GM12878 (cell line): Measurements from ENCODE around the gene CDKL1. TPM values are rescaled to one million over a fixed set of nuclear protein-coding genes. Genes with fewer than 3 reads are reported as not detected.

Source experiments
- microRNA-seq: library from miRNA; unstranded; fragments of <30 nt; microRNA quantifications from one replicate; pipeline ENCODE4, GENCODE V29; 2018
- polyA plus RNA-seq, 11 experiments: library from polyadenylated mRNA; depleted of rRNA in 4 of 11; unstranded in 6 of 11; stranded (reverse) in 5 of 11; fragments of >200 nt; fragmentation: Nextera tagmentation in 4 of 11; fragmentation: Illumina TruSeq in 1 of 11; extraction: Ambion mirVana in 4 of 11; extraction: Trizol in 1 of 11; gene quantifications; 1 replicate in 1 of 11; 2 replicates in 10 of 11; pipeline versions ENCODE4 v1.2.1 to v1.2.3, GENCODE V29; 2011 to 2016; ENCODE audit warnings: inconsistent platforms in 2 of 11, missing spikeins in 2 of 11, low read depth in 1 of 11
- small RNA-seq: library from RNA; depleted of rRNA; stranded (forward); fragments of <200 nt; gene quantifications from one replicate; pipeline ENCODE3, GENCODE V24; 2014
- total RNA-seq, 4 experiments: library from RNA; depleted of rRNA in 3 of 4; stranded (reverse); fragments of >200 nt in 3 of 4; fragmentation: Illumina TruSeq in 1 of 4; extraction: Trizol in 1 of 4; gene quantifications; 2 replicates each; pipeline versions ENCODE4 v1.2.1 to v1.2.3, GENCODE V29; 2013 to 2021

Gene CDKL1
- total and polyA plus RNA-seq, 10 of the 15 experiments (the other 5 are each of a cell fraction or from before 2014, with no cell fraction given): 9.0 to 19.0 (median 11.1) TPM

Small RNA genes within 50 kb of the gene (microRNA-seq; reads per million reads assigned to microRNA genes)
- gene MIR4504: 0.75 reads per million

Small RNA genes within 50 kb of the gene (small RNA-seq; reads per million reads assigned to genes)
- gene MIR4504: 0.59 reads per million, percentile 14 among the genes with 10 or more reads in this experiment

Other genes with a start within 250 kb of the CDKL1 start
- gene SOS2, start 165.3 kb downstream of the CDKL1 start, total RNA-seq (2014; rRNA removed): 8.1 and 8.9 TPM in 2 replicates
- gene SOS2, start 165.3 kb downstream of the CDKL1 start, total RNA-seq (2014; rRNA removed; fragmentation: Illumina TruSeq; extraction: Trizol): 16.8 and 17.0 TPM in 2 replicates
- gene SOS2, start 165.3 kb downstream of the CDKL1 start, total RNA-seq (2021): 12.7 and 13.3 TPM in 2 replicates
- gene SOS2, start 165.3 kb downstream of the CDKL1 start, polyA plus RNA-seq (2011; rRNA removed): 16.7 and 22.2 TPM in 2 replicates
- gene SOS2, start 165.3 kb downstream of the CDKL1 start, polyA plus RNA-seq (2014; fragmentation: Illumina TruSeq; extraction: Trizol): 14.8 and 19.5 TPM in 2 replicates
- gene SOS2, start 165.3 kb downstream of the CDKL1 start, polyA plus RNA-seq (2014; fragmentation: Nextera tagmentation; extraction: Ambion mirVana): 1 to 10 TPM; 2.9 to 4.1 TPM
- 6.0 and 8.6 TPM in 2 replicates for gene SOS2, start 165.3 kb downstream of the CDKL1 start, polyA plus RNA-seq (2014; rRNA removed)
- gene SOS2, start 165.3 kb downstream of the CDKL1 start, polyA plus RNA-seq (2016; fragmentation: Nextera tagmentation; extraction: Ambion mirVana): 1 to 10 TPM; 2.1 to 2.8 TPM
- gene L2HGDH, start 84.7 kb downstream of the CDKL1 start, total RNA-seq (2014; rRNA removed): 13.3 and 15.9 TPM in 2 replicates
- 9.7 and 10.5 TPM in 2 replicates for gene L2HGDH, start 84.7 kb downstream of the CDKL1 start, total RNA-seq (2014; rRNA removed; fragmentation: Illumina TruSeq; extraction: Trizol)
- 14.1 TPM in 2 replicates for gene L2HGDH, start 84.7 kb downstream of the CDKL1 start, total RNA-seq (2021)
- gene L2HGDH, start 84.7 kb downstream of the CDKL1 start, polyA plus RNA-seq (2011; rRNA removed): 11.7 and 12.0 TPM in 2 replicates
- 13.7 and 16.9 TPM in 2 replicates for gene L2HGDH, start 84.7 kb downstream of the CDKL1 start, polyA plus RNA-seq (2014; fragmentation: Illumina TruSeq; extraction: Trizol)
- 1 to 10 TPM; 2.6 to 3.0 TPM for gene L2HGDH, start 84.7 kb downstream of the CDKL1 start, polyA plus RNA-seq (2014; fragmentation: Nextera tagmentation; extraction: Ambion mirVana)
- gene L2HGDH, start 84.7 kb downstream of the CDKL1 start, polyA plus RNA-seq (2014; rRNA removed): 13.4 and 16.3 TPM in 2 replicates
- gene L2HGDH, start 84.7 kb downstream of the CDKL1 start, polyA plus RNA-seq (2016; fragmentation: Nextera tagmentation; extraction: Ambion mirVana): 10 to 100 TPM; 14.4 to 18.3 TPM
- gene DMAC2L, start 84.6 kb downstream of the CDKL1 start, total RNA-seq (2014; rRNA removed): 9.5 and 11.3 TPM in 2 replicates
- 11.9 TPM in 2 replicates for gene DMAC2L, start 84.6 kb downstream of the CDKL1 start, total RNA-seq (2014; rRNA removed; fragmentation: Illumina TruSeq; extraction: Trizol)
- gene DMAC2L, start 84.6 kb downstream of the CDKL1 start, total RNA-seq (2021): 21.4 and 22.5 TPM in 2 replicates
- 33.8 and 34.9 TPM in 2 replicates for gene DMAC2L, start 84.6 kb downstream of the CDKL1 start, polyA plus RNA-seq (2011; rRNA removed)
- gene DMAC2L, start 84.6 kb downstream of the CDKL1 start, polyA plus RNA-seq (2014; fragmentation: Illumina TruSeq; extraction: Trizol): 11.9 and 14.5 TPM in 2 replicates
- gene DMAC2L, start 84.6 kb downstream of the CDKL1 start, polyA plus RNA-seq (2014; fragmentation: Nextera tagmentation; extraction: Ambion mirVana): 10 to 100 TPM; 63.7 to 76.3 TPM
- gene DMAC2L, start 84.6 kb downstream of the CDKL1 start, polyA plus RNA-seq (2014; rRNA removed): 17.2 and 20.9 TPM in 2 replicates
- 10 to 100 TPM; 34.1 to 35.8 TPM for gene DMAC2L, start 84.6 kb downstream of the CDKL1 start, polyA plus RNA-seq (2016; fragmentation: Nextera tagmentation; extraction: Ambion mirVana)
- 41.3 and 47.1 TPM in 2 replicates for gene MAP4K5, start 135.7 kb upstream of the CDKL1 start, total RNA-seq (2014; rRNA removed)
- 25.6 and 27.5 TPM in 2 replicates for gene MAP4K5, start 135.7 kb upstream of the CDKL1 start, total RNA-seq (2014; rRNA removed; fragmentation: Illumina TruSeq; extraction: Trizol)
- 36.1 and 37.6 TPM in 2 replicates for gene MAP4K5, start 135.7 kb upstream of the CDKL1 start, total RNA-seq (2021)
- gene MAP4K5, start 135.7 kb upstream of the CDKL1 start, polyA plus RNA-seq (2011; rRNA removed): 16.6 and 26.1 TPM in 2 replicates
- 28.6 and 36.7 TPM in 2 replicates for gene MAP4K5, start 135.7 kb upstream of the CDKL1 start, polyA plus RNA-seq (2014; fragmentation: Illumina TruSeq; extraction: Trizol)
- 10 to 100 TPM in 1 of 2 experiments, 1 to 10 TPM in 1; 9.1 to 12.0 TPM for gene MAP4K5, start 135.7 kb upstream of the CDKL1 start, polyA plus RNA-seq (2014; fragmentation: Nextera tagmentation; extraction: Ambion mirVana)
- 31.5 and 31.7 TPM in 2 replicates for gene MAP4K5, start 135.7 kb upstream of the CDKL1 start, polyA plus RNA-seq (2014; rRNA removed)
- 10 to 100 TPM; 33.4 to 38.3 TPM for gene MAP4K5, start 135.7 kb upstream of the CDKL1 start, polyA plus RNA-seq (2016; fragmentation: Nextera tagmentation; extraction: Ambion mirVana)
- 0.11 and 0.76 TPM in 2 replicates for gene ATL1, start 163.3 kb upstream of the CDKL1 start, total RNA-seq (2014; rRNA removed)
- 0.60 and 0.72 TPM in 2 replicates for gene ATL1, start 163.3 kb upstream of the CDKL1 start, total RNA-seq (2014; rRNA removed; fragmentation: Illumina TruSeq; extraction: Trizol)
- 0.58 and 1.1 TPM in 2 replicates for gene ATL1, start 163.3 kb upstream of the CDKL1 start, total RNA-seq (2021)
- gene ATL1, start 163.3 kb upstream of the CDKL1 start, polyA plus RNA-seq (2011; rRNA removed): 0.58 and 0.71 TPM in 2 replicates
- 0.43 and 1.5 TPM in 2 replicates for gene ATL1, start 163.3 kb upstream of the CDKL1 start, polyA plus RNA-seq (2014; fragmentation: Illumina TruSeq; extraction: Trizol)
- under 1 TPM in 1 of 2 experiments, not detected in 1; 0.18 TPM for gene ATL1, start 163.3 kb upstream of the CDKL1 start, polyA plus RNA-seq (2014; fragmentation: Nextera tagmentation; extraction: Ambion mirVana)
- 0.15 and 1.0 TPM in 2 replicates for gene ATL1, start 163.3 kb upstream of the CDKL1 start, polyA plus RNA-seq (2014; rRNA removed)
- 1 to 10 TPM; 1.0 to 1.2 TPM for gene ATL1, start 163.3 kb upstream of the CDKL1 start, polyA plus RNA-seq (2016; fragmentation: Nextera tagmentation; extraction: Ambion mirVana)